Hematopoietic multipotent progenitor cell treated with erythropoietin and hydrocortisone succinate and interleukin-3 and kit ligand, for 17 days (in vitro differentiated cells): Measurements from ENCODE around the gene BRICD5.

Experiments
- DNase-seq: peaks from one replicate; pipeline ENCODE4 v3.0.0-alpha.2; 2015; ENCODE audit warnings: low spot score

Gene BRICD5

GRCh38 chr16:2237493-2238149, 27.0 kb upstream of the BRICD5 start:
- no peak for DNase-seq

DNA sequence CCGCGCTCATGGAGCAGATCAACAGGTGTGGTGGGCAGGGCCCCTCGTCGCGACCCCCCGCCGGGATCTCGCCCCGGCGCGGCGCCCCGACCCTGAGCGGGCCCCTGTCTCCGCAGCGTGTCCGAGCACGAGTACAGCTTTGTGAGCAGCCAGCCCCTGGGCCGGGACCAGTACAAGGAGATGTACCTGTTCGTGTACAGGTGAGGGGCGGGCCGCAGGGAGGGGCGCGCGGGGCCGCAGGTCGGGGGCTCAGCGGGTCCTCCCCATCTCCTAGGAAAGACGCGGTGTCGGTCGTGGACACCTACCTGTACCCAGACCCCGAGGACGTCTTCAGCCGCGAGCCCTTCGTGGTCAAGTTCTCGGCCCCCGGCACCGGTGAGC, 26.4 kb upstream of the BRICD5 start:
- no peak for DNase-seq

DNA sequence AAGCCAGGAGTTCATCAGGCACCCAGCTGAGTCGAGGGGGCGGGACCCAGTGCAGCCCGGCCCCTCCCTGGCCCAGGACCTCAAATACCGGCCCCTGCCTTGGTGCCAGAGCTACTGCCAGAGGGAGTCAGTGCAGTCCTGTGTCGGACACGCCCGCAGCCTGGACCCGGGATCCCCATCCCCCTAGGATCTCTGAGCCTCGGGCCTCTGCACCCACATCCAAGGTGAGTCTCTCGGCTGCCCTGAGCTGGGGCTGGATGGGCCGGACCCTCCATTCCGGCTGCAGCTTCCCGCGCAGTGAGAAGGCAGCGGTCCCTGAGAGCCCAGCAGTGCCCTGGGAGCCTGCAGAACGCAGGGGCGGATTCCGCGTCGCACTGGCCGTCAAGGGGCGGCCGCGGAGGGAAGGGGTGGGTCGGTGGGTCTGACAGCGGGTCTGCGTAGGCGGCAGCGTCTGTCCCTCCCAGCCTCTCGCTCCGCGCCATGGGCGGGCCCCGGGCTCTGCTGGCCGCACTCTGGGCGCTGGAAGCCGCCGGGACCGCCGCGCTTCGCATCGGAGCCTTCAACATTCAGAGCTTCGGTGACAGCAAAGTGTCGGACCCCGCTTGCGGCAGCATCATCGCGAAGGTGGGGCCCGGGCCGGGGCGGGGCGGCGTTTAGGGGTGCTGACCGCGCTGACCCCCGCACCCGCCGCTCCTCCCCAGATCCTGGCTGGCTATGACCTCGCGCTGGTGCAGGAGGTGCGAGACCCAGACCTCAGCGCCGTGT, 25.9 kb upstream of the BRICD5 start, which contains the start of gene DNASE1L2:
Gene DNASE1L2 (plus strand): TSS at position 108 of the 765 bp plus-strand sequence. CDS start 373 bp downstream, at position 481.
- DNase-seq: no peak

GRCh38 chr16:2235695-2236336, 25.2 kb upstream of the BRICD5 start:
- no peak for DNase-seq

DNA sequence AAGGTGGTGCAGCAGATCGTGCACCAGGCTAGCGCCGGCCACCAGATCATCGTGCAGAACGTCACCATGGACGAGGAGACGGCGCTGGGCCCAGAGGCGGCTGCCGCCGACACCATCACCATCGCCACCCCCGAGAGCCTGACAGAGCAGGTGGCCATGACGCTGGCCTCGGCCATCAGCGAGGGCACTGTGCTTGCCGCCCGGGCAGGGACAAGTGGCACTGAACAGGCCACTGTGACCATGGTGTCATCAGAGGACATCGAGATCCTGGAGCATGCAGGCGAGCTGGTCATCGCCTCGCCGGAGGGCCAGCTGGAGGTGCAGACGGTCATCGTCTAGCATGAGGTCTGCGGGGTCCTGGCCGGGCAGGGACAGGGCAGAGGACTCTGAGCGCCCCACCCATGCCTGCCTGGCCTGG, 24.6 kb upstream of the BRICD5 start:
- no peak for DNase-seq

- no peak for DNase-seq
Measured at GRCh38 chr16:2234813-2235170, 24.1 kb upstream of the BRICD5 start.

- no peak for DNase-seq
Measured at GRCh38 chr16:2233872-2234812, 23.5 kb upstream of the BRICD5 start.

- no peak for DNase-seq
Measured at GRCh38 chr16:2233046-2233775, 22.5 kb upstream of the BRICD5 start.

DNA sequence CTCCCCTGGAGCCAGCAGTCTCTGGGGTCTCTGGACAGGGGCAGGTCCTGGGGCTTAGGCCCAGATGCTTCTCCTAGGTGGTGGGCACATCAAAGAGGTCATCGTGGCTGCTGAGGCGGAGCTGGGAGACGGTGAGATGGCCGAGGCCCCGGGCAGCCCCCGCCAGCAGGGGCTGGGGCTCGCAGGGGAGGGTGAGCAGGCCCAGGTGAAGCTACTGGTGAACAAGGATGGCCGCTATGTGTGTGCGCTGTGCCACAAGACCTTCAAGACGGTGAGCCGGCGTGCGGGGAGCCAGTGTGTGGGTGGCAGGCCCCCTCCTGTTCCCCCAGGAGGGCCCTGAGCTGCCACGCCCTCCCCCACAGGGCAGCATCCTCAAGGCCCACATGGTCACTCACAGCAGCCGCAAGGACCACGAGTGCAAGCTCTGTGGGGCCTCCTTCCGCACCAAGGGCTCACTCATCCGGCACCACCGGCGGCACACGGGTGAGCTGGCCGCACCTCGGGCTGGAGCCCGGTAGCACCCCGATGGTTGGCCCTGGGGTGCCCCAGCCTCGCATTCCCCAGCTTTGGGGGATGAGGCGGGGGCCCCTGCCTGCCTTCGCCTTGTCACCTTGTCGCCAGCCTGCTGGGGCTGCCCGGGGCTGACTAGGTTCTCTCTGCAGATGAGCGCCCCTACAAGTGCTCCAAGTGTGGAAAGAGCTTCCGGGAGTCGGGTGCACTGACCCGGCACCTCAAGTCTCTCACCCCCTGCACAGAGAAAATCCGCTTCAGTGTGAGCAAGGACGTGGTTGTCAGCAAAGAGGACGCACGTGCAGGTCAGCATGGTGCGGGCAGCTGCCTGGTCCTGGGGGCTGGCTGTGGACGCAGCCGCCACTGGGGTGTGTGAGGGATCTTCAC, 21.7 kb upstream of the BRICD5 start:
- DNase-seq: no peak

- no peak for DNase-seq
Measured at GRCh38 chr16:2231016-2231931, 20.6 kb upstream of the BRICD5 start.

- no peak for DNase-seq
Measured at GRCh38 chr16:2230376-2230775, 19.7 kb upstream of the BRICD5 start.

- DNase-seq: no peak
Measured at GRCh38 chr16:2229632-2230250, 19.1 kb upstream of the BRICD5 start.

- DNase-seq: no peak
Measured at GRCh38 chr16:2229091-2229490, 18.4 kb upstream of the BRICD5 start.

GRCh38 chr16:2228161-2228824, 17.6 kb upstream of the BRICD5 start:
- DNase-seq: no peak

DNA sequence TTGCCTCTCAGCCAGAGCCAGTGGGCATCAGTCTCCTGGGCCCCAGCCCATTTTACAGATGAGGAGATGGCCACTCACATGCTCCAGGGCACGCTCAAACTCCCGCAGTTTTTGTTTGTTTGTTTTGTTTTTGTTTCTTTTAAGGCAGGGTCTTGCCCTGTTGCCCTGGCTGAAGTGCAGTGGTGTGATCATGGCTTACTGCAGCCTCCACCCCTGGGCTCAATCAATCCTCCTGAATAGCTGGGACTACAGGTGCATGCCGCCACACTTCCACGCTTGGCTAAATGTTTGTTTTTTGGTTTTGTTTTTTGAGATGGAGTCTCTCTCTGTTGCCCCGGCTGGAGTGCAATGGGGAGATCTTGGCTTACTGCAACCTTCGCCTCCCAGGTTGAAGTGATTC, 16.3 kb upstream of the BRICD5 start:
- DNase-seq: no peak

- DNase-seq: no peak
Measured at GRCh38 chr16:2226245-2226793, 15.7 kb upstream of the BRICD5 start.

- peak; percentile 58 for DNase-seq
Measured at GRCh38 chr16:2223942-2224486, 13.4 kb upstream of the BRICD5 start.
